ENCODE measurements around the gene VTI1A. TPM values are rescaled to one million over a fixed set of nuclear protein-coding genes. Genes with fewer than 3 reads are reported as not detected.

Gene VTI1A
- total and polyA plus RNA-seq, 9 of the 15 experiments (the other 6 are each of a cell fraction or from before 2014, with no cell fraction given): 9.3 to 21.4 (median 16.0) TPM

DNA sequence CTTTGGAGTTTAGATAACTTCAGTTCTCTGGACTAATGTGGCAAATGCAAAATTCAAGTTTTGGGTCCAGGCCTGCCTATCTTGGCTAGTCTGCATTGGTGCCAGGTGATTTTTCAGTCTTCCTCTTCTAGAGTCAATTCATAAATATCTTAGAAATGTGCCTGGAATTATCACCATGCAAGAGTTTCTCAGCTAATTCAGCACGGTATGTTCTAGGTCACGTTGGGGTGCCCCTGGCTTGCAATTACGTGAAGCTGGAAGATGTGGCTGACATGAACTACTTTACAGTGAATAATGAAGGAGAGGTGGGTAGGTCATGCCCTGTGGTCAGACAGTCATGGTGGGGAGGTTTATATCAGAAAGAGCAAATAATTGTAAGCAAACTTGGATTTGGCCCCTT, 25.3 kb upstream of the VTI1A start:
- WGBS (ENCODE audit: insufficient coverage, low coverage, missing lambda C conversion rate): 22% methylated on average over 3 of the region's 3 CpGs
- no peaks in the 10 kb centered on the region for H3K4me1 ChIP-seq (replicated peaks in 1 of 2; ENCODE audit: control insufficient read depth in 2 of 2, insufficient read depth in 2 of 2, low read length in 2 of 2)
- ChIA-PET POLR2A (interaction anchor here (0.7 kb wide), 1 partner anchor 1115 kb away, joined by 3 read pairs; no protein-coding TSS in a partner anchor), CTCF (ENCODE audit: low intra/inter-chr PET ratio) (no interaction called here)
- H3K79me2 ChIP-seq (ENCODE audit: control insufficient read depth, insufficient read depth, low read length): no peaks in the 10 kb centered on the region
- in situ Hi-C loops (cut with MboI): no loop called here
- intact Hi-C loops (cut with micrococcal nuclease): no loop called here
- no peaks in the 10 kb centered on the region for H3K36me3 ChIP-seq (ENCODE audit: control insufficient read depth, insufficient read depth, low read length)
- H3K27ac ChIP-seq (ENCODE audit: extremely low read depth, low read depth, low read length): no peak overlapping the region
- H3K27me3 ChIP-seq (ENCODE audit: control insufficient read depth in 2 of 2, insufficient read depth in 2 of 2, low read length in 2 of 2): no peaks in the 10 kb centered on the region
- H2AFZ ChIP-seq (ENCODE audit: low read depth, low read length): no peak overlapping the region
- H3K4me3 ChIP-seq: no peak overlapping the region
- TF ChIP-seq ZNF174 (CRISPR knock-in tag; IDR thresholded peaks at IDR 0.05): no peak
- no peak for TF ChIP-seq WHSC1 (IDR thresholded peaks at IDR 0.05; ENCODE audit: low read length)
- no peak for TF ChIP-seq BRF1 (IDR thresholded peaks at IDR 0.05; ENCODE audit: borderline replicate concordance, extremely low read depth, insufficient read length)
- TF ChIP-seq TCF7 (IDR thresholded peaks at IDR 0.05; ENCODE audit: borderline replicate concordance): no peak
- TF ChIP-seq ARID4B (CRISPR knock-in tag; IDR thresholded peaks at IDR 0.05): no peak
- TF ChIP-seq, protein P1, sequence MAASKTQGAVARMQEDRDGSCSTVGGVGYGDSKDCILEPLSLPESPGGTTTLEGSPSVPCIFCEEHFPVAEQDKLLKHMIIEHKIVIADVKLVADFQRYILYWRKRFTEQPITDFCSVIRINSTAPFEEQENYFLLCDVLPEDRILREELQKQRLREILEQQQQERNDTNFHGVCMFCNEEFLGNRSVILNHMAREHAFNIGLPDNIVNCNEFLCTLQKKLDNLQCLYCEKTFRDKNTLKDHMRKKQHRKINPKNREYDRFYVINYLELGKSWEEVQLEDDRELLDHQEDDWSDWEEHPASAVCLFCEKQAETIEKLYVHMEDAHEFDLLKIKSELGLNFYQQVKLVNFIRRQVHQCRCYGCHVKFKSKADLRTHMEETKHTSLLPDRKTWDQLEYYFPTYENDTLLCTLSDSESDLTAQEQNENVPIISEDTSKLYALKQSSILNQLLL (CRISPR knock-in tag; IDR thresholded peaks at IDR 0.05; ENCODE audit: borderline replicate concordance): no peak
- no peak for TF ChIP-seq POLR2B (IDR thresholded peaks at IDR 0.05; ENCODE audit: low read depth, partially characterized antibody)
- no peak for TF ChIP-seq CHD4 (IDR thresholded peaks at IDR 0.05; ENCODE audit: insufficient read depth, insufficient replicate concordance, low read depth, low read length, poor library complexity, severe bottlenecking)
- no peak for TF ChIP-seq GATAD2A (IDR thresholded peaks at IDR 0.05)
- TF ChIP-seq RCOR1 (IDR thresholded peaks at IDR 0.05; ENCODE audit: borderline replicate concordance in 1 of 2, low read depth in 2 of 2, low read length in 2 of 2): no peak
- TF ChIP-seq, protein P2, sequence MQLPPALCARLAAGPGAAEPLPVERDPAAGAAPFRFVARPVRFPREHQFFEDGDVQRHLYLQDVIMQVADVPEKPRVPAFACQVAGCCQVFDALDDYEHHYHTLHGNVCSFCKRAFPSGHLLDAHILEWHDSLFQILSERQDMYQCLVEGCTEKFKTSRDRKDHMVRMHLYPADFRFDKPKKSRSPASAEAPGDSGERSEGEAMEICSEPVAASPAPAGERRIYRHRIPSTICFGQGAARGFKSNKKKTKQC (CRISPR knock-in tag; IDR thresholded peaks at IDR 0.05): no peak
- no peak for TF ChIP-seq ZNF584 (CRISPR knock-in tag; IDR thresholded peaks at IDR 0.05; ENCODE audit: low read depth)
- no peaks in the 10 kb centered on the region for H4K20me1 ChIP-seq (replicated peaks; ENCODE audit: control insufficient read depth, insufficient read depth, low read length)
- no peak for FAIRE-seq
- no peak for DNase-seq (ENCODE audit: extremely low read depth in 1 of 4, low spot score in 3 of 4)
- no peak for ATAC-seq
- H3K9ac ChIP-seq (ENCODE audit: insufficient read depth in 1 of 2, low read depth in 2 of 2, low read length in 2 of 2): no peak overlapping the region
- no TSS peak for BruUV-seq (replicated peaks)
- H3K9me1 ChIP-seq (ENCODE audit: control insufficient read depth, insufficient read depth, low read length): no peaks in the 10 kb centered on the region
- H3K4me2 ChIP-seq (ENCODE audit: insufficient read depth, low read length): no peak overlapping the region
- no peaks in the 10 kb centered on the region for H3K9me3 ChIP-seq (replicated peaks; ENCODE audit: control insufficient read depth, insufficient read depth, low read depth, low read length)

All from K562 (cell line).